Measurements from ENCODE around the gene IGF1R. TPM values are rescaled to one million over a fixed set of nuclear protein-coding genes. Genes with fewer than 3 reads are reported as not detected.

Gene IGF1R
- total and polyA plus RNA-seq, 12 donors = 8.6 to 138 (median 66.0) TPM

DNA sequence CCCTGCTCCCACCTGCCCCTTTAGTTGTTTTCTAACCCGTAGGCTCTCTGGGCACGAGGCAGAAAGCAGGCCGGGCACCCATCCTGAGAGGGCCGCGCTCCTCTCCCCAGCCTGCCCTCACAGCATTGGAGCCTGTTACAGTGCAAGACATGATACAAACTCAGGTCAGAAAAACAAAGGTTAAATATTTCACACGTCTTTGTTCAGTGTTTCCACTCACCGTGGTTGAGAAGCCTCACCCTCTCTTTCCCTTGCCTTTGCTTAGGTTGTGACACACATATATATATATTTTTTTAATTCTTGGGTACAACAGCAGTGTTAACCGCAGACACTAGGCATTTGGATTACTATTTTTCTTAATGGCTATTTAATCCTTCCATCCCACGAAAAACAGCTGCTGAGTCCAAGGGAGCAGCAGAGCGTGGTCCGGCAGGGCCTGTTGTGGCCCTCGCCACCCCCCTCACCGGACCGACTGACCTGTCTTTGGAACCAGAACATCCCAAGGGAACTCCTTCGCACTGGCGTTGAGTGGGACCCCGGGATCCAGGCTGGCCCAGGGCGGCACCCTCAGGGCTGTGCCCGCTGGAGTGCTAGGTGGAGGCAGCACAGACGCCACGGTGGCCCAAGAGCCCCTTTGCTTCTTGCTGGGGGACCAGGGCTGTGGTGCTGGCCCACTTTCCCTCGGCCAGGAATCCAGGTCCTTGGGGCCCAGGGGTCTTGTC lies 310.7 kb downstream of the IGF1R start:
- no peaks in the 10 kb centered on the region for H3K9me3 ChIP-seq (replicated peaks in 1 of 3)
- intact Hi-C loops (cut with DNase I) = no loop called here
- TF ChIP-seq, protein P1, sequence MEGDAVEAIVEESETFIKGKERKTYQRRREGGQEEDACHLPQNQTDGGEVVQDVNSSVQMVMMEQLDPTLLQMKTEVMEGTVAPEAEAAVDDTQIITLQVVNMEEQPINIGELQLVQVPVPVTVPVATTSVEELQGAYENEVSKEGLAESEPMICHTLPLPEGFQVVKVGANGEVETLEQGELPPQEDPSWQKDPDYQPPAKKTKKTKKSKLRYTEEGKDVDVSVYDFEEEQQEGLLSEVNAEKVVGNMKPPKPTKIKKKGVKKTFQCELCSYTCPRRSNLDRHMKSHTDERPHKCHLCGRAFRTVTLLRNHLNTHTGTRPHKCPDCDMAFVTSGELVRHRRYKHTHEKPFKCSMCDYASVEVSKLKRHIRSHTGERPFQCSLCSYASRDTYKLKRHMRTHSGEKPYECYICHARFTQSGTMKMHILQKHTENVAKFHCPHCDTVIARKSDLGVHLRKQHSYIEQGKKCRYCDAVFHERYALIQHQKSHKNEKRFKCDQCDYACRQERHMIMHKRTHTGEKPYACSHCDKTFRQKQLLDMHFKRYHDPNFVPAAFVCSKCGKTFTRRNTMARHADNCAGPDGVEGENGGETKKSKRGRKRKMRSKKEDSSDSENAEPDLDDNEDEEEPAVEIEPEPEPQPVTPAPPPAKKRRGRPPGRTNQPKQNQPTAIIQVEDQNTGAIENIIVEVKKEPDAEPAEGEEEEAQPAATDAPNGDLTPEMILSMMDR (IDR thresholded peaks at IDR 0.05) = no peak
- TF ChIP-seq POLR2A (IDR thresholded peaks at IDR 0.05) = no peak
- H3K4me3 ChIP-seq = no peak overlapping the region
- peaks cover 0 to 56% of the 10 kb centered on the region in 2 donors for H3K36me3 ChIP-seq (replicated peaks in 1 of 2)
- H3K27ac ChIP-seq = no peak overlapping the region
- H3K27me3 ChIP-seq = no peaks in the 10 kb centered on the region
- H3K4me1 ChIP-seq (replicated peaks in 1 of 2) = peaks cover 8 to 10% of the 10 kb centered on the region in 2 donors
- DNase-seq = peak in 1 of 7 donors; percentile 43
- WGBS, 4 donors = 92 to 93% (median 93%) methylated on average over 21 to 22 of the region's 22 CpGs

DNA sequence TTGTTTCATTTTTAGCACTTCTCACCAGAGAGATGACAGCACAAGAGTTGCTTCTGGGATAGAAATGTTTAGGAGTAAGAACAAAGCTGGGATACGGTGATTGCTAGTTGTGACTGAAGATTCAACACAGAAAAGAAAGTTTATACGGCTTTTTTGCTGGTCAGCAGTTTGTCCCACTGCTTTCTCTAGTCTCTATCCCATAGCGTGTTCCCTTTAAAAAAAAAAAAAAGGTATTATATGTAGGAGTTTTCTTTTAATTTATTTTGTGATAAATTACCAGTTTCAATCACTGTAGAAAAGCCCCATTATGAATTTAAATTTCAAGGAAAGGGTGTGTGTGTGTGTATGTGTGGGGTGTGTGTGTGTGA lies 311.3 kb downstream of the IGF1R start:
- Histone ChIP-seq H3K9me3 (replicated peaks in 1 of 3) (no peaks in the 10 kb centered on the region), H3K27ac (no peak overlapping the region), H3K4me3 (no peak overlapping the region), H3K27me3 (no peaks in the 10 kb centered on the region), H3K4me1 (replicated peaks in 1 of 2) (peaks cover 3 to 4% of the 10 kb centered on the region in 2 donors), H3K36me3 (replicated peaks in 1 of 2) (peaks cover 0 to 56% of the 10 kb centered on the region in 2 donors)
- intact Hi-C loops (cut with DNase I) = no loop called here
- no peak for DNase-seq
- whole genome bisulfite sequencing, 4 donors = 92 to 97% (median 94%) methylated on average over 3 of the region's 3 CpGs
- TF ChIP-seq POLR2A (IDR thresholded peaks at IDR 0.05) = no peak
- TF ChIP-seq, protein P1 (IDR thresholded peaks at IDR 0.05) = no peak

DNA sequence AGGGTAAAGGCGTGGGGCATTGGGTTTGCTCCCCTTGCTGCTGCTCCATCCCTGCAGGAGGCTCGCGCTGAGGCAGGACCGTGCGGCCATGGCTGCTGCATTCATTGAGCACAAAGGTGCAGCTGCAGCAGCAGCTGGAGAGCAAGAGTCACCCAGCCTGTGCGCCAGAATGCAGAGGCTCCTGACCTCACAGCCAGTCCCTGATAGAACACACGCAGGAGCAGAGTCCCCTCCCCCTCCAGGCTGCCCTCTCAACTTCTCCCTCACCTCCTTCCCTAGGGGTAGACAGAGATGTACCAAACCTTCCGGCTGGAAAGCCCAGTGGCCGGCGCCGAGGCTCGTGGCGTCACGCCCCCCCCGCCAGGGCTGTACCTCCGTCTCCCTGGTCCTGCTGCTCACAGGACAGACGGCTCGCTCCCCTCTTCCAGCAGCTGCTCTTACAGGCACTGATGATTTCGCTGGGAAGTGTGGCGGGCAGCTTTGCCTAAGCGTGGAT lies 312.3 kb downstream of the IGF1R start:
- 86 to 98% (median 94%) methylated on average over 13 to 21 of the region's 21 CpGs for WGBS, 4 donors

DNA sequence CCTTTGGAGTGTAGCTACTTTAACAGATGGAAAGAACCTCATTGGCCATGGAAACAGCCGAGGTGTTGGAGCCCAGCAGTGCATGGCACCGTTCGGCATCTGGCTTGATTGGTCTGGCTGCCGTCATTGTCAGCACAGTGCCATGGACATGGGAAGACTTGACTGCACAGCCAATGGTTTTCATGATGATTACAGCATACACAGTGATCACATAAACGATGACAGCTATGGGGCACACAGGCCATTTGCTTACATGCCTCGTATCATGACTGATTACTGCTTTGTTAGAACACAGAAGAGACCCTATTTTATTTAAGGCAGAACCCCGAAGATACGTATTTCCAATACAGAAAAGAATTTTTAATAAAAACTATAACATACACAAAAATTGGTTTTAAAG lies 315.1 kb downstream of the IGF1R start:
- TF ChIP-seq, protein P1 (IDR thresholded peaks at IDR 0.05) = no peak
- TF ChIP-seq POLR2A (IDR thresholded peaks at IDR 0.05) = no peak
- intact Hi-C loops (cut with DNase I) = no loop called here
- H3K36me3 ChIP-seq (replicated peaks in 1 of 2) = peaks cover 0 to 38% of the 10 kb centered on the region in 2 donors
- WGBS, 4 donors = 94 to 98% (median 96%) methylated on average over 7 to 8 of the region's 8 CpGs
- H3K4me3 ChIP-seq = no peak overlapping the region
- H3K27ac ChIP-seq = no peak overlapping the region
- DNase-seq = no peak
- H3K4me1 ChIP-seq (replicated peaks in 1 of 2) = no peaks in the 10 kb centered on the region
- no peaks in the 10 kb centered on the region for H3K9me3 ChIP-seq (replicated peaks in 1 of 3)
- H3K27me3 ChIP-seq = no peaks in the 10 kb centered on the region

More for the DNA sequence above, 312.3 kb downstream of the IGF1R start:
- Histone ChIP-seq H3K36me3 (replicated peaks in 1 of 2) (peaks cover 0 to 56% of the 10 kb centered on the region in 2 donors), H3K27ac (no peak overlapping the region), H3K4me3 (no peak overlapping the region), H3K27me3 (no peaks in the 10 kb centered on the region), H3K4me1 (replicated peaks in 1 of 2) (no peaks in the 10 kb centered on the region), H3K9me3 (replicated peaks in 1 of 3) (no peaks in the 10 kb centered on the region)
- peak in 1 of 7 donors; percentile 42 for DNase-seq
- intact Hi-C loops (cut with DNase I) = no loop called here
- TF ChIP-seq, protein P1 (IDR thresholded peaks at IDR 0.05) = no peak
- TF ChIP-seq POLR2A (IDR thresholded peaks at IDR 0.05) = no peak

Data from adrenal gland (tissue), 12 donors.